Measurements from ENCODE around the gene NOTCH1.

DNA sequence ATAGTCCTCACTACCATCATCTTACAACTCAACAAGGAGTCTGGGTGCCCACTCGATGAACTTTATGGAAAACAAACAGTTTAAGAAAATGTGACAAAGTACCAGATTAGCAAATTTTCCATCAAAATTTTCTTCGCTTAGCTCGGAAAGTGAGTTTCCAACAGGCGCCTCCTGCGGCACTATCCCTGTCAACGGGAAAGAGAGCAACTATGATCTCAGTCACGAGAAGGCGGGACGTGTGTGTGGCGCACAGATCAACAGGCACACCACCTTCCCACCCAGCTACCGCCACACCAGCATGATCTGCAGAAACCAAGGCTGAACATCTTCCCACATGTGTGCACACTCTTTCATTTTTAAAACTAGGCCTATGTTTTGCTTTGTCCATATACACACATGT lies 92.5 kb downstream of the NOTCH1 start:
- TF ChIP-seq, protein P1, sequence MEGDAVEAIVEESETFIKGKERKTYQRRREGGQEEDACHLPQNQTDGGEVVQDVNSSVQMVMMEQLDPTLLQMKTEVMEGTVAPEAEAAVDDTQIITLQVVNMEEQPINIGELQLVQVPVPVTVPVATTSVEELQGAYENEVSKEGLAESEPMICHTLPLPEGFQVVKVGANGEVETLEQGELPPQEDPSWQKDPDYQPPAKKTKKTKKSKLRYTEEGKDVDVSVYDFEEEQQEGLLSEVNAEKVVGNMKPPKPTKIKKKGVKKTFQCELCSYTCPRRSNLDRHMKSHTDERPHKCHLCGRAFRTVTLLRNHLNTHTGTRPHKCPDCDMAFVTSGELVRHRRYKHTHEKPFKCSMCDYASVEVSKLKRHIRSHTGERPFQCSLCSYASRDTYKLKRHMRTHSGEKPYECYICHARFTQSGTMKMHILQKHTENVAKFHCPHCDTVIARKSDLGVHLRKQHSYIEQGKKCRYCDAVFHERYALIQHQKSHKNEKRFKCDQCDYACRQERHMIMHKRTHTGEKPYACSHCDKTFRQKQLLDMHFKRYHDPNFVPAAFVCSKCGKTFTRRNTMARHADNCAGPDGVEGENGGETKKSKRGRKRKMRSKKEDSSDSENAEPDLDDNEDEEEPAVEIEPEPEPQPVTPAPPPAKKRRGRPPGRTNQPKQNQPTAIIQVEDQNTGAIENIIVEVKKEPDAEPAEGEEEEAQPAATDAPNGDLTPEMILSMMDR (conservative IDR thresholded peaks at IDR 0.05; ENCODE audit: low read depth, low read length) = no peak
- TF ChIP-seq BHLHE40 (IDR thresholded peaks at IDR 0.05; ENCODE audit: low read depth, low read length) = no peak
- TF ChIP-seq, protein P2, sequence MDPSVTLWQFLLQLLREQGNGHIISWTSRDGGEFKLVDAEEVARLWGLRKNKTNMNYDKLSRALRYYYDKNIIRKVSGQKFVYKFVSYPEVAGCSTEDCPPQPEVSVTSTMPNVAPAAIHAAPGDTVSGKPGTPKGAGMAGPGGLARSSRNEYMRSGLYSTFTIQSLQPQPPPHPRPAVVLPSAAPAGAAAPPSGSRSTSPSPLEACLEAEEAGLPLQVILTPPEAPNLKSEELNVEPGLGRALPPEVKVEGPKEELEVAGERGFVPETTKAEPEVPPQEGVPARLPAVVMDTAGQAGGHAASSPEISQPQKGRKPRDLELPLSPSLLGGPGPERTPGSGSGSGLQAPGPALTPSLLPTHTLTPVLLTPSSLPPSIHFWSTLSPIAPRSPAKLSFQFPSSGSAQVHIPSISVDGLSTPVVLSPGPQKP (IDR thresholded peaks at IDR 0.05; ENCODE audit: borderline replicate concordance, low read depth, low read length) = no peak
- TF ChIP-seq POLR2A (IDR thresholded peaks at IDR 0.05; ENCODE audit: low read depth, low read length) = no peak
- TF ChIP-seq RFX5 (IDR thresholded peaks at IDR 0.05; ENCODE audit: low read depth, low read length) = no peak

All from IMR-90 (cell line).